Heart left ventricle (tissue), 13 donors: Measurements from ENCODE around the gene GRPEL2.

ENCODE experiments used
- CTCF ChIP-seq, 12 donors: fragments of 200-600 bp; sonication (generic) in 4 of 12; IDR thresholded peaks; one replicate each; pipeline versions ENCODE4 v1.5.0 to v1.8.0; 2018 to 2022; ENCODE audit warnings: antibody characterized with exemption in 12 of 12, mild to moderate bottlenecking in 5 of 12
- POLR2A ChIP-seq, 2 donors: fragments of 450-650 bp; IDR thresholded peaks; one replicate each; pipeline ENCODE4 v1.6.1; 2017; ENCODE audit warnings: antibody characterized with exemption in 2 of 2, mild to moderate bottlenecking in 2 of 2, moderate library complexity in 2 of 2
- donor health status: ischemic (EF 13 %, LVEDD 7.1; RV severe dilation, severe dysfunction).
- donor health status: DM: no; HTN: yes; CAD: no.
- donor health status: DM: no; HTN: no; CAD: no.
- donor health status: ischemic (EF 25% LVEDD 6.9; RV normal size, moderate dysfunction).
- donor health status: ischemic (EF 25% LVEDD 5.7; RV mildly dilated, moderate dysfunction).
- donor health status: ischemic (EF 35%, LVEDD 5.7; RV mildly dilated, moderate dysfunction).
- donor health status: nonischemic (EF 11% LVEDD 7.7; RV severe dilation, severe dysfunction).
- donor health status: DM: yes; HTN: yes; CAD: no.
- donor health status: PGD.
- donor health status: ischemic (EF 29% LVEDD 5.4; RV normal size, mild dysfunction).
- donor health status: nonischemic (EF 23%, LVEDD 6.1; RV moderate dilation, normal function).

DNA sequence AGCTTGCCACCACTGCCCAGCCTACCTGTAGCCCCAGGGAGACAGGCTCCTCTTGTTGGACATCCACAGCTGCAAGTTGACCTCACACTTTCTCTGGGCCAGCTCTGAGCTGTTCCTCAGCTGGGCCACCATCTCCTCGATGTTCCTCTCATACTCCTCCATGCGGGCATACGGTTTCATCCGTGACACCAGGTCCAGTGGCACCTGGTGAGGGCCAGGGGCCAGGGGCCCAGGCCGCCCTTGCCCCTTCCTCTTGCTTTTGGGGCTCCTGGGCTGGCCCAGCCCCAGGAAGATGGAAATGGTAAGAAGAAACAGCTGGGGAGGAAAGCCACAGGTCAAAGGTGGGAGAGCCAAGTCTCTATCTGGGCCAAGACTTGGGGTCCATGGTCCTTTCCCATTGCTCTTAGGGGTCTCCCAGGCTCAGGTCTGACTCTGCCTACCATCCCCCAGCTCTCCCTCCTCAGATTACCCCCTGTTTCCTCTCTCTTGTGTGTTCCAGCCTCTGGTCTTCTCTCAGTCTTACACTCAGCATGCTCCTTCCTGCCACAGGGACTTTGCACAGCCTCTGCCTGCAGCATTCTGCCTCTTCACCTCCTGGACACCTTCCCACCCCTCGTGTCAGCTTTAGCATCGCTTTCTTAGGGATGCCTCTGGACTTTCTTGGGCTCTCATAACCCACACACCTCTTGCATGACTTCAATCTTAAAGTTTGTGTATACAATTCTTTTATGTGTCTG, 31.6 kb downstream of the GRPEL2 start:
- no peak for TF ChIP-seq CTCF (IDR thresholded peaks at IDR 0.05)
- no peak for TF ChIP-seq POLR2A (IDR thresholded peaks at IDR 0.05)
